Central memory CD8-positive, alpha-beta T cell (primary cell): ENCODE results near the gene TPPP2.
"Not testable (repeated sequence)": the region's sequence is repeated elsewhere in the genome, so short reads cannot be mapped to it uniquely, and the experiment has no call there.

ENCODE experiments used
- ATAC-seq: fragments of 150-1000 bp; cut with Tn5 transposase; replicated peaks from 2 replicates; pipeline ENCODE4 v1.10.0; 2022; ENCODE audit warnings: mild to moderate bottlenecking, moderate FRiP score, moderate number of reproducible peaks; ENCODE audit not compliant: poor library complexity, severe bottlenecking; ENCODE audit errors: extremely low read depth
- DNase-seq, 2 donors: peaks; one replicate each; pipeline ENCODE4 v3.0.0; 2021; ENCODE audit warnings: low spot score in 2 of 2
- H3K27ac Mint-ChIP-seq: one replicate; pipeline ENCODE4 v1.8.0; 2022; ENCODE audit warnings: low read depth, mild to moderate bottlenecking, moderate library complexity, mixed read lengths
- H3K27me3 Mint-ChIP-seq: one replicate; pipeline ENCODE4 v1.8.0; 2022; ENCODE audit warnings: mixed read lengths
- H3K36me3 Mint-ChIP-seq: one replicate; pipeline ENCODE4 v1.8.0; 2022; ENCODE audit warnings: mild to moderate bottlenecking, moderate library complexity, mixed read lengths; ENCODE audit not compliant: insufficient read depth
- H3K4me1 Mint-ChIP-seq: one replicate; pipeline ENCODE4 v1.8.0; 2022; ENCODE audit warnings: mixed read lengths
- H3K4me3 Mint-ChIP-seq: one replicate; pipeline ENCODE4 v1.8.0; 2022; ENCODE audit warnings: mild to moderate bottlenecking, moderate library complexity, mixed read lengths
- H3K9me3 Mint-ChIP-seq: one replicate; pipeline ENCODE4 v1.8.0; 2022; ENCODE audit warnings: mixed read lengths

The TPPP2 gene

DNA sequence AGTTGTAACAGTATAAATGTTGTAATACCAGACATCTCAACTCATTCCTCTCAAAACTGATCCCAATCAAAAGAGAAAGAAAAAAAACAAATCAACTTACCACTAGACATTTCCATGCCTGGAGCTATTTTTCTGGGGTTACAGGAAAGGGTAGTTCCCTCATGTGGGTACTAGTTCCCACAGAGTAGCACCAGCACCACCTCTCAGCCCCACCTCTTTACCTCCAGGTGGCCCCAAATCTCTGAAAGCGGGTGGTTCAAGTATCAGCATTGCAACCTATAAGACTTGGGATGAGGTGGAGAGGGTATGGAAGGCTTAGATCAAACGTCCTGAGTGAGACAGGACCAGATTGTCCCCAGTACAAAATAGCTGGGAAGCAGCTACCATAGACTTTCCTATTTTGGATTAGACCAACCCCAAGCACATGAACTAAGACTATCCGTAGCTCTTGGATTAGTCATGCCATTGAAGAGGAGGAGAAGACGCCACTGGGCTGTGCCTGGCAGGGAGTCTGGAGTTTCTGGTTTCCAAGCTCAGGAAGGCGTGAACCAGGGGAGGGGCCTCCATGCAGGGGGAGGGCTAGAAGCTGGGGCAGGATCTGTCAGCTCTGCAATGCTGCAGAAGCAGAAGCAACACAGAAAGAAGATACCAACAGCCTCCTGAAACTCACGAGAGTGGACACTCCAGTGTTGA lies 31.2 kb upstream of the TPPP2 start, which contains the start of gene SLC39A2:
Gene SLC39A2 (plus strand): TSS at position 620 of the 693 bp plus-strand sequence. CDS start 154 bp downstream, outside the sequence.
- Mint-ChIP-seq H3K36me3 (peaks cover 35% of the 10 kb centered on the region), H3K27ac (no peak within 1 kb of the TSS), H3K4me3 (no peak within 1 kb of the TSS), H3K27me3 (no peaks in the 10 kb centered on the region), H3K9me3 (no peaks in the 10 kb centered on the region), H3K4me1 (peaks cover 3% of the 10 kb centered on the region)
- DNase-seq (no peak), ATAC-seq (no peak)

DNA sequence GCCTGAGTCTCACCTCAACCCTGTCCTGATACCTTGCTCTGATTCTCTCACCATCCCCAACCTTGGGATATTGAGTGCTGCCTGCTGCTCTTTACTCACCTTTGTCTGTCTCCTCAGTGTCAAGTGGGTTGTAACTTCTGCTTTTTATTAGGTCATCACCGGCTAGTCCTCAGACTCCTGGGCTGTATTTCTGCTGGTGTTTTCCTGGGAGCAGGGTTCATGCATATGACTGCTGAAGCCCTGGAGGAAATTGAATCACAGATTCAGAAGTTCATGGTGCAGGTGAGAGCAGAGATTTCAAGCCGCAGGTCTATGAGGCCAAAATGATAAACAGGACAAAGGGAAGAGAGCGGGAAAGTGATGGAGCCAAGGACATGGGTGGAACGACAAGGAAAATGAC lies 30.4 kb upstream of the TPPP2 start:
- Mint-ChIP-seq H3K27ac (no peak overlapping the region), H3K4me3 (no peak overlapping the region), H3K27me3 (no peaks in the 10 kb centered on the region), H3K9me3 (no peaks in the 10 kb centered on the region), H3K4me1 (no peaks in the 10 kb centered on the region), H3K36me3 (peaks cover 27% of the 10 kb centered on the region)
- DNase-seq (no peak), ATAC-seq (no peak)

DNA sequence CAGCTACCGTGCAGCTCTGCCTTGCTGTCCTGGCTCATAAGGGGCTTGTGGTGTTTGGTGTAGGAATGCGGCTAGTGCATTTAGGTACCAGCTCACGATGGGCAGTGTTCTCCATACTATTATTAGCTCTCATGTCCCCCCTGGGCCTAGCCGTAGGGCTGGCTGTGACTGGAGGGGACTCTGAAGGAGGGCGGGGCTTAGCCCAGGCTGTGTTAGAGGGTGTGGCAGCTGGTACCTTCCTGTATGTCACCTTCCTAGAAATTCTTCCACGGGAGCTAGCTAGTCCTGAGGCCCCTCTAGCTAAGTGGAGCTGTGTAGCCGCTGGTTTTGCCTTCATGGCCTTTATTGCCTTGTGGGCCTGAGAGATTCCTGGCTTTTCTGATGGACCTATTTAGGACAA lies 28.8 kb upstream of the TPPP2 start:
- Mint-ChIP-seq H3K4me3 (no peak overlapping the region), H3K27ac (no peak overlapping the region), H3K27me3 (no peaks in the 10 kb centered on the region), H3K9me3 (no peaks in the 10 kb centered on the region), H3K4me1 (no peaks in the 10 kb centered on the region), H3K36me3 (peaks cover 16% of the 10 kb centered on the region)
- DNase-seq (no peak), ATAC-seq (no peak)

DNA sequence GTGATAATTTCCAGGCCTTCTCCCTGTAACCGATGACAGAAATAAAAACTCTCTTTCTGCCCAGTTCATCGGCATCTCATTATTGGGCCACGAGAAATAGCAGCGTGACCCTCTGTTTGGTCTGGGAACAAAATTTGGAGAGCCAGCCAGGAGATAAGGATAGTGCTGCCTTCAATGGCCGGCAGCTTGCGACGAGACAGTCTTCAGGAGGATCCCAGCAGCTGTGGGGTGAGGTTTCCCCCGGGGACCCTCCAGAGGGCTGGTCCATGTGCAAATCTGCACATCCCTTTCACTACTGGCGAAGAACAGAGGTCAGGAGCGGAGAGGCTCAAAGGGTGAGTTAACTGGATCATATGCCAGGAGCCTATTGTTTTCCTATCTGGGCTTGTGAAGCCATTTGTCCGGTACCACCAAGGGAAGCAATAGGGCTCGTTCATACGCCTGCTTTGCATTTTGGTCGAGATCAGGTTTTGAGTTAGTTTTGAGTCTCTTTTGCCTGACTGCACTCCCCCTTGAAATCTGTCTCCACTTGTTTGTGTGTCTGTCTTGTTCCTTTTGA lies 26.1 kb upstream of the TPPP2 start:
- DNase-seq (no peak), ATAC-seq (no peak)
- H3K9me3 Mint-ChIP-seq = no peaks in the 10 kb centered on the region
- H3K36me3 Mint-ChIP-seq = peaks cover 3% of the 10 kb centered on the region
- H3K27me3 Mint-ChIP-seq = peaks cover under 1% of the 10 kb centered on the region
- no peak overlapping the region for H3K27ac Mint-ChIP-seq
- no peak overlapping the region for H3K4me3 Mint-ChIP-seq
- no peaks in the 10 kb centered on the region for H3K4me1 Mint-ChIP-seq

DNA sequence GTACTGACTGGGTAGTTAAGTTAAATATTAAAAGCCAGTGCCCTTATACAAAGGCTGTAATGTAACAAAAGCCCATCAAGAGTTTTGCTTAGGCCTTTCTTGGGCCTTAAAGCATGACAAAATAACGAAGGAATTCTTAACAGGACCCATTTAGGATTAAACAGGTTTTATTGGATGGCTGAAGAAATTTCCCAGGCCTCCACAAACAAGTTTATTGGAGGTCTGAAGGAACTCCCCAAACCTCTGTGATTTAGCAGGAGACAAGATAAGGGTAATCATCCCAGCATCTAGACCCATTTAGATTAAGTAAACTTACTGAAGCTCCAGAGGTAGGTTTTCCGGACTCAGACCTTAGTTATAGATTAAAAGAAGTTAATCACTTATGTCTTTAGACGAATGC lies 20.3 kb upstream of the TPPP2 start:
- H3K27ac Mint-ChIP-seq, DNase-seq, H3K36me3 Mint-ChIP-seq, H3K4me1 Mint-ChIP-seq, ATAC-seq, H3K4me3 Mint-ChIP-seq, H3K9me3 Mint-ChIP-seq: not testable (repeated sequence)
- peaks cover 48% of the 10 kb centered on the region for H3K27me3 Mint-ChIP-seq

DNA sequence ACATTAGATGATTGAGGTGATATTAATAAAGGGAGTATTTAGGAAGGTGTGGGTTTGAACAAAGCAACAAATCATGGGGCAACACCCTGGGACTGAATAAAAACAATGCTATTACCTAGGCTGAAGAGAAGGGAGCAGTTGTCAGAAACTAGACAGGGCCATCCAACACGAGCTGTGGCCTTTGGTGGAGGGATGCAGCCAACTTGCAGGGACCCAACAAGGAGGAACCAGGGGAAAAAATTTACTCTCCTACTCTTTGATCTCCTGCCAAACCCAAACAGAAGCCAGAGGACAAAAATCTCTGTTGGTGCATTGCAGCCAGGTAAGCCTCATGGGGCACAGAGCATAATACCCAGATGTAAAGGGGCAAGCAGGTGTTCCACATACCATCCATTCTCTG lies 18.9 kb upstream of the TPPP2 start:
- Mint-ChIP-seq H3K4me3 (no peak overlapping the region), H3K27me3 (peaks cover 48% of the 10 kb centered on the region), H3K4me1 (peaks cover 5% of the 10 kb centered on the region), H3K27ac (no peak overlapping the region), H3K9me3 (no peaks in the 10 kb centered on the region), H3K36me3 (peaks cover 1% of the 10 kb centered on the region)
- ATAC-seq = no peak
- DNase-seq = no peak

DNA sequence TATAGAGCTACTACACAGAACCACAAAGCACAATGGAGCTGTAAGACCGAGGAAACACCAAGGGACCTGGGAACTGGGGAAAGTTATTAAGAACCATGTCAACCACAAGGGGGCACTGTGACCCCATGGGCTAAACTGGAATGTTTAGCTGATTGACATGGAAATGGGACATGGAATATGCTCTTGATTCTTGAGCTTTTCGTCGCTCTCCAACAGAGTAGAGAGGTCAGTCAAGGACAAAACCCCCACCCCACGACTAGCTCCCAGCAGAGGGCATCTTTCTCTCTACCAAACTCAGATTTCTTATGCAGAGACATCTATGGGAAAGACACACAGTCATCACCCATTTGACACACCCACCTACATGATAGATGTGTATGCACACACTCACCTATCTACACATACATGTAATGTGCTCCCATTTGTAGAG lies 15.2 kb upstream of the TPPP2 start:
- H3K4me1 Mint-ChIP-seq = peaks cover 5% of the 10 kb centered on the region
- H3K27me3 Mint-ChIP-seq = peaks cover 39% of the 10 kb centered on the region
- DNase-seq = peak; percentile 60 to 72
- ATAC-seq = peak; percentile 72
- no peaks in the 10 kb centered on the region for H3K9me3 Mint-ChIP-seq
- H3K4me3 Mint-ChIP-seq = no peak overlapping the region
- peaks cover 5% of the 10 kb centered on the region for H3K36me3 Mint-ChIP-seq
- no peak overlapping the region for H3K27ac Mint-ChIP-seq

DNA sequence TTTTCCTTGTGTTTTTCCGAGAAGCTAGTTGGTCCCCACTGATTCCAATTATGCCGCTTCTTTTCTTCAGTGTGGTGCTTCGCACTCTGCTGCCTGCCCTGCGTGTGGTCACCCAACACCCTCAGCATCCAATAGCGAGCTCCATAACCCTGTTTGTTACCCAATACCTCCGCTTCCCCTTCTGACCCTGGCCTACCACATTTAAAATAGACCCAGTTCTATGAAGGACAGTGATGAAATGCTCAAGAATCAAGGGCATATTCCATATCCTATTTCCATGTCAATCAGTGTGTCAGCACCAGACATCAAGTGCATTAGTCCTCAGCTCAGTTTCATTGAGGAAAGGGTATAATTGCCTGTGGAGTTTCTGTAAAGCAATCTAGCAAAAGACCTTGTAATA lies 14.7 kb upstream of the TPPP2 start:
- peaks cover 5% of the 10 kb centered on the region for H3K4me1 Mint-ChIP-seq
- ATAC-seq (no peak), DNase-seq (no peak)
- no peaks in the 10 kb centered on the region for H3K9me3 Mint-ChIP-seq
- H3K27me3 Mint-ChIP-seq = peaks cover 38% of the 10 kb centered on the region
- H3K27ac Mint-ChIP-seq = no peak overlapping the region
- peaks cover 5% of the 10 kb centered on the region for H3K36me3 Mint-ChIP-seq
- H3K4me3 Mint-ChIP-seq = no peak overlapping the region

DNA sequence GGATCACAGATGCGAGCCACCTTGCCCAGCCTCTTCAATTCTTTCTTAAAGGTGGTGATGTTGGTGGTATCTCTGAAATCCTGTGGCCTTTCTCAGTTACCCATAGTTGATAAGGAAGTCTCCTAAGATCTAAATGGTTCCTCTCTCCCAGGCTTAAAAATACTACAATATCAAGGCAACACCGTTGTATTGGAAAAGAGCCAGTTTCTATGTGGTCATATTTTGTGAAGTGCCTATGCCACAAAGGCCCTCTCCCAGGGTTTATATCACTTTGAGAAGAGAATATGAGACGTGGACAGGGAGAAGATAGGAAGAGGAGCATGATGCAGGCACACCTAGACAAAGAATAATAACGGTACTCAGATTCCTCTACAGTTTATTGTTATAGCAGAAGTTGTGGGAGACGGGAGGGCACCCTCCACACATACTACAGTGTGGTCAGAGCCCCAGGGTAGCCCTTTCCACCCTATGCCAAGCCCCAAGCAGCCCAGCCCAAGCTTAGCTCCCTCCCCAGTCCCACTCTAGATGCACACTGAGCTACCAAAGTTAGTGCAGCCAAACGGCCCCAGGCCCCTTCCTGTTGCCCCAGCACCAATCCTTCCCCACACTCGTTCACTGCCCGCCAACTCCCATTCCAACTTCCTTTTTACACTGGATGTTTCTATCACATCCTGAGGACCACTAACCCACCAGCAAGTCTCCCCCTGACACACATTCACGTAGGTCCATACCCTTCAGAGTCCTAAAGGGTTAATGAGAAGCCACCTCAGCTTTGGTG lies 13.4 kb upstream of the TPPP2 start:
- DNase-seq = no peak
- Mint-ChIP-seq H3K9me3 (no peaks in the 10 kb centered on the region), H3K4me3 (no peak overlapping the region), H3K36me3 (peaks cover 8% of the 10 kb centered on the region), H3K4me1 (peaks cover 5% of the 10 kb centered on the region), H3K27me3 (peaks cover 27% of the 10 kb centered on the region), H3K27ac (no peak overlapping the region)
- no peak for ATAC-seq

DNA sequence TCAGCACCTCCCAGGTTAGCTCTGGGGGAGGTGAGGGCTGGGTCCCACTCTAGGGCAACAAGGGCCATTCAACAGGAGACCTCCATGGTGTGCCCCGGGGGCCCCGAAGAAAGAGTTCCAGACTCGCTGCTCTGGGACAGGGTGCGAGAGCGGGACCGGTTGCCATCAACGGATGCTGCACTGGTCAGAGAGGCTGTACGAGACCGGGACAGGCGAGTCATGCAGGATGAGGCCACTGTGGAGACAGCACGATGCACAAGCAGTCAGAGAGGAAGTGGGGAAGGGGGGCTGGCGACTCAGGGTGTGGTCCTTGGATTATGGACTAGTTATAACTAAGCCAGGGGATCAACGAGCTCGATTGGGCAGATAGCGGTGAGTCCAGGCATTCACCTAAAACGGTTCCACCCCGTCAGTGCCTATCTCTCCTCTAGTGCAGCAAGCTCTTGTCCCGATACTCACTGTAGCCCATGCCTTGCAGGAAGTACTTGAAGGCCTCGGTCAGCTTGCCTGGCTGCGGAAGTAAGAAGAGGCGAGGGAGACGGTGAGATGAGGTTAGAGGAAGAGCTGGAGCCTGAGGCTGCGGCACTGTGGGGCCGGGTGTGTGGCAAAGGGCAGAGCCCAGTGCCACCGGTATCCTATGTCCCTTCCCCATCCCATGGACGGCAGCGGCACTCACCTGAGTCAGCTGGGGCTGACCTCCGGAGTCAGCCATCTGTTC lies 12.3 kb upstream of the TPPP2 start:
- Mint-ChIP-seq H3K27ac (no peak overlapping the region), H3K4me3 (no peak overlapping the region), H3K9me3 (no peaks in the 10 kb centered on the region), H3K27me3 (peaks cover 17% of the 10 kb centered on the region), H3K4me1 (peaks cover 5% of the 10 kb centered on the region), H3K36me3 (peaks cover 10% of the 10 kb centered on the region)
- DNase-seq (no peak), ATAC-seq (no peak)

DNA sequence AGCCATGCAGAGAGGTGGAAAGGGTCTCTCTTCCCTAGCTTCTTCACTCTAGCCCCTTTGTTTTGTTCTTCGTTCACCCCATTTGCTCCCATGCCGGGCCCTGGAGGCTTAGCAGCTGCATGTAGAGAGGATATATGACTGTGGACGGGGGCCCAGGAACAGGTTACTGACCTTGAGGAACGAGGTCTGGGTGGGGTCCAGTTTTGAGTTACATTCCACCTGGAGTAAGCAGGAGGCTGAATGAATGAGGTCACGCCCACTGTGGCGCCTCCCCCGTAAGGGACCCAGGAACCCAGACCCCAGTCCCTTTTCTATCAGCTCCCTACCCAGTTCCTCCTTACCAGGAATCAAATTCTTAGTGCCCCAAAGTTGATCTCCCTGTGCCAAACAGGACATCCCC lies 11.7 kb upstream of the TPPP2 start:
- ATAC-seq = no peak
- peaks cover 11% of the 10 kb centered on the region for H3K27me3 Mint-ChIP-seq
- no peak overlapping the region for H3K27ac Mint-ChIP-seq
- H3K9me3 Mint-ChIP-seq = no peaks in the 10 kb centered on the region
- H3K4me1 Mint-ChIP-seq = peaks cover 5% of the 10 kb centered on the region
- DNase-seq = no peak
- H3K36me3 Mint-ChIP-seq = peaks cover 10% of the 10 kb centered on the region
- no peak overlapping the region for H3K4me3 Mint-ChIP-seq

DNA sequence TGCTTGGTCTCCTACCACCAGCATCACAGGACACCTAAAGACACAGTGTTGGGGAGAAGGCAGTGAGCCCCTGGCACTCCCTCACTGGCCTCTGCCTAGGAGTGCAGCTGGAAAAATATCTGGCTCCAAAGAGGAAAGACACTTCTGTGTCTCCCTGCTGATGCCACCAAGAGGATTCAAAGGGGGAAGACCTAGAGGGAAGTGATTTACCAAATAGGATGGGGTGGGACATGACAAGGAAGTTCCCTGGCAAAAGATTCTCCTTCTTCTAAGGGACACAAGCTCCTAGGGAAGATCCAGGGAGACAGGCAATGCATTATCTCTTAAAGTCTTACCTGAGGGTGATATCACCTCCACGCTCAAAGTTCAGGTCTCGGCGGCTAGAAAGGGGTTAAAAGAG lies 11.2 kb upstream of the TPPP2 start:
- ATAC-seq (no peak), DNase-seq (no peak)
- no peaks in the 10 kb centered on the region for H3K9me3 Mint-ChIP-seq
- H3K36me3 Mint-ChIP-seq = peaks cover 10% of the 10 kb centered on the region
- H3K27ac Mint-ChIP-seq = no peak overlapping the region
- no peak overlapping the region for H3K4me3 Mint-ChIP-seq
- peaks cover 7% of the 10 kb centered on the region for H3K27me3 Mint-ChIP-seq
- peaks cover 4% of the 10 kb centered on the region for H3K4me1 Mint-ChIP-seq
